ENCODE data around the gene RPS6KC1.
"Not testable (repeated sequence)": the region's sequence is repeated elsewhere in the genome, so short reads cannot be mapped to it uniquely, and the experiment has no call there.

Gene RPS6KC1

GRCh38 chr1:213054733-213055591, 3.9 kb downstream of the RPS6KC1 start:
- DNase-seq: no peak

- DNase-seq: no peak
Observed at GRCh38 chr1:213055767-213056166, 4.7 kb downstream of the RPS6KC1 start.

GRCh38 chr1:213057264-213058059, 6.4 kb downstream of the RPS6KC1 start:
- no peak for DNase-seq

GRCh38 chr1:213060836-213061235, 9.8 kb downstream of the RPS6KC1 start:
- DNase-seq: no peak

- DNase-seq: no peak
Observed at GRCh38 chr1:213061263-213061662, 10.2 kb downstream of the RPS6KC1 start.

- DNase-seq: no peak
Observed at GRCh38 chr1:213065800-213066199, 14.8 kb downstream of the RPS6KC1 start.

GRCh38 chr1:213066363-213066762, 15.3 kb downstream of the RPS6KC1 start:
- DNase-seq: no peak

- no peak for DNase-seq
Observed at GRCh38 chr1:213067352-213067751, 16.3 kb downstream of the RPS6KC1 start.

GRCh38 chr1:213070406-213070805, 19.4 kb downstream of the RPS6KC1 start:
- DNase-seq: peak; percentile 69

GRCh38 chr1:213075725-213076124, 24.7 kb downstream of the RPS6KC1 start:
- DNase-seq: no peak

- DNase-seq: no peak
Observed at GRCh38 chr1:213082420-213083111, 31.5 kb downstream of the RPS6KC1 start.

GRCh38 chr1:213083112-213083445, 32.0 kb downstream of the RPS6KC1 start:
- no peak for DNase-seq

- no peak for DNase-seq
Observed at GRCh38 chr1:213087911-213088310, 36.9 kb downstream of the RPS6KC1 start.

- no peak for DNase-seq
Observed at GRCh38 chr1:213089924-213090677, 39.1 kb downstream of the RPS6KC1 start.

- no peak for DNase-seq
Observed at GRCh38 chr1:213094446-213094845, 43.4 kb downstream of the RPS6KC1 start.

GRCh38 chr1:213095467-213095866, 44.4 kb downstream of the RPS6KC1 start:
- DNase-seq: no peak

- no peak for DNase-seq
Observed at GRCh38 chr1:213099682-213100399, 48.8 kb downstream of the RPS6KC1 start.

GRCh38 chr1:213100565-213100964, 49.5 kb downstream of the RPS6KC1 start:
- not testable (repeated sequence) for DNase-seq

GRCh38 chr1:213103377-213104306, 52.6 kb downstream of the RPS6KC1 start:
- DNase-seq: no peak

- no peak for DNase-seq
Observed at GRCh38 chr1:213104604-213105003, 53.6 kb downstream of the RPS6KC1 start.

GRCh38 chr1:213106298-213106697, 55.3 kb downstream of the RPS6KC1 start:
- no peak for DNase-seq
